Spleen (tissue), 7 donors: ENCODE data around the gene VSX2.
A peak's percentile ranks its signal among the peaks of the same experiment; 100 is the strongest.

ENCODE experiments used
- CTCF ChIP-seq, 11 experiments: fragments of 200-600 bp in 7 of 11; fragments of 450-650 bp in 4 of 11; sonication (generic) in 4 of 11; IDR thresholded peaks in 8 of 11; conservative IDR thresholded peaks in 3 of 11; 1 replicate in 7 of 11; 2 replicates in 4 of 11; pipeline versions ENCODE4 v1.4.0 to v1.8.0; 2016 to 2021; ENCODE audit warnings: antibody characterized with exemption in 11 of 11, inconsistent platforms in 4 of 11, mild to moderate bottlenecking in 1 of 11
- POLR2A ChIP-seq, 3 donors: fragments of 450-650 bp; IDR thresholded peaks; one replicate each; pipeline ENCODE4 v1.5.1; 2017; ENCODE audit warnings: antibody characterized with exemption in 3 of 3, mild to moderate bottlenecking in 1 of 3
- donor health status: DM: no; HTN: no; CAD: no; lungs with moderate emphysema.
- donor health status: DM: no; HTN: no; CAD: no.
- donor health status: DM: no; HTN: no; CAD: no.

GRCh38 chr14:74290415-74290814 is 51.2 kb downstream of the VSX2 start:
- TF ChIP-seq CTCF (IDR thresholded peaks at IDR 0.05 in 8 of 11, conservative IDR thresholded peaks at IDR 0.05 in 3 of 11) (peak in 4 of 11 experiments; percentile 16 to 37 (median 25)), POLR2A (IDR thresholded peaks at IDR 0.05) (no peak)
